ENCODE data around the gene SPDYE6.

The SPDYE6 gene

GRCh38 chr7:102319671-102320070 is 36.6 kb downstream of the SPDYE6 start:
- TF ChIP-seq, protein P1, sequence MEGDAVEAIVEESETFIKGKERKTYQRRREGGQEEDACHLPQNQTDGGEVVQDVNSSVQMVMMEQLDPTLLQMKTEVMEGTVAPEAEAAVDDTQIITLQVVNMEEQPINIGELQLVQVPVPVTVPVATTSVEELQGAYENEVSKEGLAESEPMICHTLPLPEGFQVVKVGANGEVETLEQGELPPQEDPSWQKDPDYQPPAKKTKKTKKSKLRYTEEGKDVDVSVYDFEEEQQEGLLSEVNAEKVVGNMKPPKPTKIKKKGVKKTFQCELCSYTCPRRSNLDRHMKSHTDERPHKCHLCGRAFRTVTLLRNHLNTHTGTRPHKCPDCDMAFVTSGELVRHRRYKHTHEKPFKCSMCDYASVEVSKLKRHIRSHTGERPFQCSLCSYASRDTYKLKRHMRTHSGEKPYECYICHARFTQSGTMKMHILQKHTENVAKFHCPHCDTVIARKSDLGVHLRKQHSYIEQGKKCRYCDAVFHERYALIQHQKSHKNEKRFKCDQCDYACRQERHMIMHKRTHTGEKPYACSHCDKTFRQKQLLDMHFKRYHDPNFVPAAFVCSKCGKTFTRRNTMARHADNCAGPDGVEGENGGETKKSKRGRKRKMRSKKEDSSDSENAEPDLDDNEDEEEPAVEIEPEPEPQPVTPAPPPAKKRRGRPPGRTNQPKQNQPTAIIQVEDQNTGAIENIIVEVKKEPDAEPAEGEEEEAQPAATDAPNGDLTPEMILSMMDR (conservative IDR thresholded peaks at IDR 0.05), result no peak
- no peak overlapping the region for H3K27ac ChIP-seq

DNA sequence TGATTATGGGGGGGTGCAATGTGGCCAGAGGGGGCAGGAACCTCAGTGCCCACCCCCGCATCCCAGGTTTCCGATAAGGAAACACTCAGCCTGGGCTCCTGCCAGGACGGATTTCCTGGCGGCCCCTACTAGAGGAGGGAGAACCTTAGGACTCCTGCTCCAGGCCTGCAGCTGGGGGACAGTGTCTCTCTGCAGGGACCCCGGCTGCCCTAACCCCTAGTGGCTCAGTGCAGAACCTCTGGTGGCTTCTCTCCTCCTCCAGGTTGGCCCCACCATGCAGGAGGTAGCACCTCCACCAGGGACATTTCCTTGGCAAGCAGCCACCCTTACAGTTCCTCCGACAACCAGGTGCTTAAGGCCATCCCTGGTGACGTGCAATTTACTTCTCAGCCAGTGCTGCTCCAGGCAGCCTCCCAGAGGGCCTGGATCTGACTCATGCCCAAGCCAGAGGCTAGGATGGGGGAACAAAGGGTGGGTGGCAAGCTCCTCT is 37.7 kb downstream of the SPDYE6 start:
- H3K27ac ChIP-seq, result no peak overlapping the region
- TF ChIP-seq, protein P1 (conservative IDR thresholded peaks at IDR 0.05), result no peak

DNA sequence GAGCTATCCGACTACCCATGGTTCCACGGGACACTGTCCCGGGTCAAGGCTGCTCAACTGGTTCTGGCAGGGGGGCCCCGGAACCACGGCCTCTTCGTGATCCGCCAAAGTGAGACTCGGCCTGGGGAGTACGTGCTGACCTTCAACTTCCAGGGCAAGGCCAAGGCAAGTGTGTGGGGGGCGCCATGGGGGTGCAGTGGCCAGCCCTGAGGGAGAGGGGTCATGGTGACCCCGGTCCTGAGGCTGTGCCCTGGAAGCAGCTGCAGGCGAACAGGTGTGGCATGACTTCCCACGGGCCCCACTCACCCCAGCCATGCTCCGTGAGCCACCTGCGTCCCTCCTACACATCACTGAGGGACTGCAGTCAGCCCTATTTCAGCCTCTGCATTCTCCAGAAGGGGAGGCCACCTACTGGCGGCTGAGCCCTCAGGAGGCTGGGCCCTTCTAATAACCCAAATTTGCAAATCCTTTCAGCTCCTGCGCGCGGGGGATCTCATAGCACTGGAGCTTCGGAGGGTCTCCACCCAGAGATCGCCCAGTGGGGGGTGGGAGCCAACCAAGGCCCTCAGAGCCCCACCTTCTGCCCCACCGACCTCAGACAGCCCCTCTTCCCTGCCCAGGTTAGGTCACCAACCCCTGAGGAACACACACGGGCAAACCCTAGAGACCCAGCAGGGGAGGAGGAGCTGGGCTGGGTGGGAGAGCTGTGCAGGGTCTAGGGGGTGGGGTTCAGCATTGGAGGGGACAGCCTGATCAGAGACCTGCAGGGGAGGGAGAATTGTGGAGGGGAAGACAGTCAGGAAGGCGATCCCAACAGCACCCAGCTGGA is 38.8 kb downstream of the SPDYE6 start:
- H3K27ac ChIP-seq, result no peak overlapping the region
- TF ChIP-seq, protein P1 (conservative IDR thresholded peaks at IDR 0.05), result no peak

DNA sequence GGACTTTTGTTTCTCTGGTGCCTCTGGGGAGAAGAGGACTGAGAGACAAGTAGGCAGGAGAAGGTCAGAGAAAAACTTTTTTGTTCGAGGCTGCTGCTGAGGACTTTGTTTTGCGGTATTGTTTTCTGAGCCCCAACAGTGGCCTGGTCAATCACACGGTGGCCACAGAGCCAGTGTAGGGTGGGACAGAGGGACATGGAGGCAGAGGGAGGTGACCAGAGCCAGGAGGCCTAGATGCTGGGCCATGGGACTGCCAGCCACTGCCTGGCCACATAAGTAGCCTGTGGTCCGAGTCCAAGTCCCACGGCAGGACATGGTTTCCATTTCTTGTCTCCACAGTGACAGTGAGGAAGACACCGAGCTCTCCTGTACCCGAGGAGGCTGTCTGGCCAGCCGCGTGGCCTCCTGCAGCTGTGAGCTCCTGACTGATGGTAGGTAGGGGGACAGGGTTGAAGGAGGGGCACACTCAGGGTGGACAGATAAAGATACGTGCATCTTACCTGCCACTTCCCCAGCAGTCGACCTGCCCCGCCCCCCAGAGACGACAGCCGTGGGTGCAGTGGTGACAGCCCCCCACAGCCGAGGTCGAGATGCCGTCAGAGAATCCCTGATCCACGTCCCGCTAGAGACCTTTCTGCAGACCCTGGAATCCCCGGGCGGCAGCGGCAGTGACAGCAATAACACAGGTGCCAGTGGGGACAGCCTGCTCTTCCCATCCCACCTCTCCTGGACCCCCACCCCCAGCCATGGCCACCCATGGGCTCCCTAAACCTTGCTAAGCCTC is 42.1 kb downstream of the SPDYE6 start:
- H3K27ac ChIP-seq, result no peak overlapping the region
- TF ChIP-seq, protein P1 (conservative IDR thresholded peaks at IDR 0.05), result no peak

- TF ChIP-seq, protein P1 (conservative IDR thresholded peaks at IDR 0.05), result no peak
These were observed 43.9 kb downstream of the SPDYE6 start for GRCh38 chr7:102312317-102312716.

GRCh38 chr7:102310414-102310815 is 45.8 kb downstream of the SPDYE6 start:
- TF ChIP-seq, protein P1 (conservative IDR thresholded peaks at IDR 0.05), result no peak
- no peak overlapping the region for H3K27ac ChIP-seq

More at GRCh38 chr7:102312317-102312716, 43.9 kb downstream of the SPDYE6 start:
- no peak overlapping the region for H3K27ac ChIP-seq
